GM06990 (cell line): ENCODE measurements around the gene PCDHGB7.

Source experiments
- DNase-seq: peaks from one replicate; pipeline ENCODE4 v3.0.0-alpha.2; 2011; ENCODE audit not compliant: insufficient read length; ENCODE audit errors: extremely low read depth
- H3K27me3 ChIP-seq: replicated peaks from 2 replicates; pipeline ENCODE4 v1.6.0; 2011; ENCODE audit warnings: low read length; ENCODE audit not compliant: control insufficient read depth, insufficient read depth
- H3K36me3 ChIP-seq: 2 replicates; pipeline ENCODE4 v1.5.1; 2011; ENCODE audit warnings: low read length; ENCODE audit not compliant: control insufficient read depth, insufficient read depth
- H3K4me3 ChIP-seq: replicated peaks from 2 replicates; pipeline ENCODE4 v1.5.1; 2011; ENCODE audit warnings: low read depth, mild to moderate bottlenecking, control low read depth, low read length
- TF ChIP-seq, protein P1 (sequence below): IDR thresholded peaks from 2 replicates; pipeline ENCODE4 v1.5.1; 2011; ENCODE audit warnings: low read length, control low read depth, mild to moderate bottlenecking, inconsistent platforms; ENCODE audit not compliant: insufficient read depth, poor library complexity, severe bottlenecking

The PCDHGB7 gene

GRCh38 chr5:141419074-141419880 lies 1.8 kb downstream of the PCDHGB7 start:
- Histone ChIP-seq H3K4me3 (no peak overlapping the region), H3K36me3 (no peaks in the 10 kb centered on the region), H3K27me3 (no peaks in the 10 kb centered on the region)
- TF ChIP-seq, protein P1, sequence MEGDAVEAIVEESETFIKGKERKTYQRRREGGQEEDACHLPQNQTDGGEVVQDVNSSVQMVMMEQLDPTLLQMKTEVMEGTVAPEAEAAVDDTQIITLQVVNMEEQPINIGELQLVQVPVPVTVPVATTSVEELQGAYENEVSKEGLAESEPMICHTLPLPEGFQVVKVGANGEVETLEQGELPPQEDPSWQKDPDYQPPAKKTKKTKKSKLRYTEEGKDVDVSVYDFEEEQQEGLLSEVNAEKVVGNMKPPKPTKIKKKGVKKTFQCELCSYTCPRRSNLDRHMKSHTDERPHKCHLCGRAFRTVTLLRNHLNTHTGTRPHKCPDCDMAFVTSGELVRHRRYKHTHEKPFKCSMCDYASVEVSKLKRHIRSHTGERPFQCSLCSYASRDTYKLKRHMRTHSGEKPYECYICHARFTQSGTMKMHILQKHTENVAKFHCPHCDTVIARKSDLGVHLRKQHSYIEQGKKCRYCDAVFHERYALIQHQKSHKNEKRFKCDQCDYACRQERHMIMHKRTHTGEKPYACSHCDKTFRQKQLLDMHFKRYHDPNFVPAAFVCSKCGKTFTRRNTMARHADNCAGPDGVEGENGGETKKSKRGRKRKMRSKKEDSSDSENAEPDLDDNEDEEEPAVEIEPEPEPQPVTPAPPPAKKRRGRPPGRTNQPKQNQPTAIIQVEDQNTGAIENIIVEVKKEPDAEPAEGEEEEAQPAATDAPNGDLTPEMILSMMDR: no peak
- no peak for DNase-seq

GRCh38 chr5:141420855-141421488 lies 3.5 kb downstream of the PCDHGB7 start, which contains the start of gene PCDHGA11:
TSS of gene PCDHGA11 (plus strand) at chr5:141421051. CDS start at chr5:141421228, 177 bp downstream.
- no peak for DNase-seq
- H3K4me3 ChIP-seq: peak within 1 kb of the TSS; percentile 66
- no peaks in the 10 kb centered on the region for H3K36me3 ChIP-seq
- no peaks in the 10 kb centered on the region for H3K27me3 ChIP-seq
- TF ChIP-seq, protein P1: peak; percentile 79

GRCh38 chr5:141421489-141421855 lies 4.0 kb downstream of the PCDHGB7 start:
- Histone ChIP-seq H3K36me3 (no peaks in the 10 kb centered on the region), H3K4me3 (peak overlapping the region; percentile 66), H3K27me3 (no peaks in the 10 kb centered on the region)
- TF ChIP-seq, protein P1: no peak
- no peak for DNase-seq

- Histone ChIP-seq H3K4me3 (no peak overlapping the region), H3K27me3 (no peaks in the 10 kb centered on the region), H3K36me3 (no peaks in the 10 kb centered on the region)
- DNase-seq: no peak
- TF ChIP-seq, protein P1: no peak
These were observed 5.3 kb downstream of the PCDHGB7 start for GRCh38 chr5:141422742-141423291.

GRCh38 chr5:141427783-141428426 lies 10.4 kb downstream of the PCDHGB7 start:
- Histone ChIP-seq H3K36me3 (peaks cover 1% of the 10 kb centered on the region), H3K27me3 (no peaks in the 10 kb centered on the region), H3K4me3 (no peak overlapping the region)
- no peak for DNase-seq
- TF ChIP-seq, protein P1: no peak
